Activated B cell treated with CpG ODN at 0.5 μM for 24 hours (primary cell): Measurements from ENCODE around the gene RNF130. TPM values are rescaled to one million over a fixed set of nuclear protein-coding genes. Genes with fewer than 3 reads are reported as not detected.

Source experiments
- ATAC-seq: fragments of 200-7000 bp; cut with Tn5 transposase; one replicate; pipeline ENCODE4 v1.10.0; 2021; ENCODE audit warnings: low read depth, mild to moderate bottlenecking, moderate library complexity
- CTCF ChIA-PET: fragments of 350-600 bp; sonication (Branson Sonifier 250); formaldehyde crosslinking; loops from one replicate; lab custom pipeline; 2021; ENCODE audit warnings: antibody characterized with exemption; lab: Charles Lee
- POLR2A ChIA-PET: fragments of 350-600 bp; sonication (Branson Sonifier 250); formaldehyde crosslinking; loops from one replicate; lab custom pipeline; 2021; ENCODE audit warnings: antibody characterized with exemption; lab: Charles Lee
- DNase-seq: peaks from one replicate; pipeline ENCODE4 v3.0.0; 2022
- H3K27ac Mint-ChIP-seq: one replicate; pipeline ENCODE4 v1.8.0; 2020; ENCODE audit warnings: mixed read lengths
- H3K27me3 Mint-ChIP-seq: one replicate; pipeline ENCODE4 v1.8.0; 2021; ENCODE audit warnings: mixed read lengths
- H3K36me3 Mint-ChIP-seq: one replicate; pipeline ENCODE4 v1.8.0; 2021; ENCODE audit warnings: low read depth, mixed read lengths
- H3K4me1 Mint-ChIP-seq: one replicate; pipeline ENCODE4 v1.8.0; 2021; ENCODE audit warnings: mixed read lengths
- H3K4me3 Mint-ChIP-seq: one replicate; pipeline ENCODE4 v1.8.0; 2020; ENCODE audit warnings: mild to moderate bottlenecking, mixed read lengths
- H3K9me3 Mint-ChIP-seq: one replicate; pipeline ENCODE4 v1.8.0; 2020; ENCODE audit warnings: mixed read lengths
- intact Hi-C: fragments of 100-400 bp; cut with micrococcal nuclease; formaldehyde crosslinking; loops from one replicate; pipeline ENCODE4 v1.15.1; 2024
- total RNA-seq: library from RNA; stranded (reverse); gene quantifications from 2 replicates; pipeline ENCODE4 v1.2.3, GENCODE V29; 2022
- TF ChIP-seq, protein P1 (sequence below): fragments of 200-600 bp; IDR thresholded peaks from one replicate; pipeline ENCODE4 v1.8.0; 2022; ENCODE audit warnings: antibody characterized with exemption, mild to moderate bottlenecking

RNF130 gene
- total RNA-seq, 1 donor from 2014 or later, result 18.5 TPM

DNA sequence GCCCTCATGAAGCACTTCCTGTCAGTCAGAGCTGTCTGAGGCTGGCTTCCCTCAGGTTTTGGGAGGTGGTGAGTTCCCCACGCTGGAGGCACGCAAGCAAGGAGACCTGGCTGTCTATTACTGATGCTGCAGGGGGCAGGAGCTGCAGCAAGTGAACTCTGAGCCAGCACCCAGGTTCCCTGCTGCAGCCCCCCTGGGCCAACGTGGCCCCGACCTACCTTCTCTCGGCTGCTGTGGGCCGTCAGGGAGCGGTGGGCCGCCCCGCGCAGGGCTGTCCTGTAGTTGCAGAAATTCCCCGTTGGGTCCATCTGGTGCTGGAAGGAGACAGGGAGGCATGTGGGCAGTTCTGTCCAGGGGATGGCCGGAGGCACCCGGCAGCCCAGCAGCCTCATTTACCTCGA, 46.8 kb upstream of the RNF130 start:
- TF ChIP-seq, protein P1, sequence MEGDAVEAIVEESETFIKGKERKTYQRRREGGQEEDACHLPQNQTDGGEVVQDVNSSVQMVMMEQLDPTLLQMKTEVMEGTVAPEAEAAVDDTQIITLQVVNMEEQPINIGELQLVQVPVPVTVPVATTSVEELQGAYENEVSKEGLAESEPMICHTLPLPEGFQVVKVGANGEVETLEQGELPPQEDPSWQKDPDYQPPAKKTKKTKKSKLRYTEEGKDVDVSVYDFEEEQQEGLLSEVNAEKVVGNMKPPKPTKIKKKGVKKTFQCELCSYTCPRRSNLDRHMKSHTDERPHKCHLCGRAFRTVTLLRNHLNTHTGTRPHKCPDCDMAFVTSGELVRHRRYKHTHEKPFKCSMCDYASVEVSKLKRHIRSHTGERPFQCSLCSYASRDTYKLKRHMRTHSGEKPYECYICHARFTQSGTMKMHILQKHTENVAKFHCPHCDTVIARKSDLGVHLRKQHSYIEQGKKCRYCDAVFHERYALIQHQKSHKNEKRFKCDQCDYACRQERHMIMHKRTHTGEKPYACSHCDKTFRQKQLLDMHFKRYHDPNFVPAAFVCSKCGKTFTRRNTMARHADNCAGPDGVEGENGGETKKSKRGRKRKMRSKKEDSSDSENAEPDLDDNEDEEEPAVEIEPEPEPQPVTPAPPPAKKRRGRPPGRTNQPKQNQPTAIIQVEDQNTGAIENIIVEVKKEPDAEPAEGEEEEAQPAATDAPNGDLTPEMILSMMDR, result no peak
- no peaks in the 10 kb centered on the region for H3K27me3 Mint-ChIP-seq
- POLR2A ChIA-PET, result no interaction called here
- H3K4me1 Mint-ChIP-seq, result no peaks in the 10 kb centered on the region
- no peak overlapping the region for H3K27ac Mint-ChIP-seq
- DNase-seq (peak; percentile 7), ATAC-seq (no peak)
- CTCF ChIA-PET, result no interaction called here
- no peaks in the 10 kb centered on the region for H3K9me3 Mint-ChIP-seq
- intact Hi-C loops, result no loop called here
- no peaks in the 10 kb centered on the region for H3K36me3 Mint-ChIP-seq
- H3K4me3 Mint-ChIP-seq, result no peak overlapping the region

DNA sequence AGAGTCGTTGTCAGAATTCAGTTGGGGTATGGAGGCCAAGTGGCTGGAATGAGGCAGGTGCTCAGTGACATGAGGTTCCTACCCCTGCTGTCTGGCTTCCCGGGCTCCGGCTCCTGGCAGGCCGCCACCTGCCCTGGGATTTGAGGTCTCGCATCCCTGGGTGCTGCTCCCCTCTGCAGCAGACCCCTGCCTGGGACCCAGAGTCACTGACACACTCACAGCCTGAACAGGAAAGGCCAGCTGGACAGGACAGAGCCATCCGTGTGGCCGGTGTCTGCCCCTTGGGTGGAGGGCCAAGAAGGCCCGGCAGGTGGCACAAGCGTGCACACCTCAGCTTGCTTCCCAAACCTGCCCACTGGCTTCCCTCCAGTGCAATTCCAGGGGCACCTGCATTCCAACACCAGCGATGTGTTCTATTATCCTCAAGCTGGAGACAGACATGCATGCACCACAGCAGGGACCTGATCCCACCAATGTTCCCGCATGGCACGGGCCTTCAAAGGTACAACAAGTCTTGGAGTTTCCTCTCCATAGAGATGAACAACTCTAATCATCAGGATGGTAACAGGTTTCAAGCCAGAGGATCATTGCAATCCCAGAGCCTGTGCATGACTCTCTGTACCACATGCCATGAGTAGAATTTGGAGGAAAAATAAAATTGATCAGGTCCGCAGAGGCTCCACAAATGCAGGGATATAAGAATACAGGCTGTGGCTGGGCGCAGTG, 45.6 kb upstream of the RNF130 start:
- no peaks in the 10 kb centered on the region for H3K4me1 Mint-ChIP-seq
- H3K9me3 Mint-ChIP-seq, result no peaks in the 10 kb centered on the region
- POLR2A ChIA-PET, result no interaction called here
- H3K27me3 Mint-ChIP-seq, result no peaks in the 10 kb centered on the region
- TF ChIP-seq, protein P1, result no peak
- H3K4me3 Mint-ChIP-seq, result no peak overlapping the region
- intact Hi-C loops, result no loop called here
- CTCF ChIA-PET, result no interaction called here
- H3K36me3 Mint-ChIP-seq, result no peaks in the 10 kb centered on the region
- no peak for ATAC-seq
- no peak for DNase-seq
- H3K27ac Mint-ChIP-seq, result no peak overlapping the region

DNA sequence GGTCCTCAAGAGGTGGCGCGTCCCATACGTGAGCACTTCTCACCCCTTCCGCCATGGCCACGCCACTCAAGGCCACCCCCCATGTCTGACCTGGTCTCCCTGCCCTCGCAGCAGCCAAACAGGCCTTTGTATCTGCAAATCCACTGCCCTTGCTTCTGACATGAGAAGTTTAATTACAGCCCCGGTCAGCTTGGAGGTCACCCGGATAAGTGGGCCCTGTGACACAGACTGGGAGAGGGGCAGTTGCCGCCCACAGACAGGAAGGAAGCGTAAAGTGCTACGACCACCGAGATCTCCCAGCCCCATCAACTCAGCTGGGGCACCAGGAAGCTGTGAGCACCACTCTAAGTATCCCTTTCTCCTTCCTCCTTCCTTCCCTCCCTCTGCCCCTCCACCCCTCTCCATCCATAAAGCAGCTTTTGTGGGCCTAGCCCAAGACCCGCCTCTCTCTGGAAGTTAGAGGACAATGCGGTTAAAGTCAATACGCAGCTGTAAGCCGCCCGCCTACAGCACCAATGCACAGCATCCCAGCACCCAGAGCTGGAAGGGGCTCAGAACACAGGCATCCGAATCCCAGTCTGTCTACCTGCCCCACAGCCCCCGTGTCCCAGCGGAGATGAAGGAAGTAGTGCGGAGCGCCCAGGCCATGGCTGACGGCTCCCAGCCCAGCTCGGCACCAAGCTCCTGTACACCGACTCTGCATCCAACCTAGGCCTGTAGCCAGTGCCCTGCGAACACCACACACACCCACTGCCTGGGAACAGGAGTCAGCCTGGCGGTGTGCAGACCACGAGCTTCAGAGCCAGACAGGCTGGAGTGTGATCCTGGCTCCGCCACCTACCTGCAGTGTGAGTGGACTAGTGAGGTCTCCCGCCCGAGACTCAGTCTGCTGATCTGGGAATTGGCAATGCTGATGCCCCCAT, 44.8 kb upstream of the RNF130 start:
- Mint-ChIP-seq H3K27me3 (no peaks in the 10 kb centered on the region), H3K36me3 (no peaks in the 10 kb centered on the region), H3K4me3 (no peak overlapping the region), H3K27ac (no peak overlapping the region), H3K4me1 (no peaks in the 10 kb centered on the region), H3K9me3 (no peaks in the 10 kb centered on the region)
- ATAC-seq (no peak), DNase-seq (no peak)
- ChIA-PET POLR2A (no interaction called here), CTCF (no interaction called here)
- intact Hi-C loops, result no loop called here
- TF ChIP-seq, protein P1, result no peak

DNA sequence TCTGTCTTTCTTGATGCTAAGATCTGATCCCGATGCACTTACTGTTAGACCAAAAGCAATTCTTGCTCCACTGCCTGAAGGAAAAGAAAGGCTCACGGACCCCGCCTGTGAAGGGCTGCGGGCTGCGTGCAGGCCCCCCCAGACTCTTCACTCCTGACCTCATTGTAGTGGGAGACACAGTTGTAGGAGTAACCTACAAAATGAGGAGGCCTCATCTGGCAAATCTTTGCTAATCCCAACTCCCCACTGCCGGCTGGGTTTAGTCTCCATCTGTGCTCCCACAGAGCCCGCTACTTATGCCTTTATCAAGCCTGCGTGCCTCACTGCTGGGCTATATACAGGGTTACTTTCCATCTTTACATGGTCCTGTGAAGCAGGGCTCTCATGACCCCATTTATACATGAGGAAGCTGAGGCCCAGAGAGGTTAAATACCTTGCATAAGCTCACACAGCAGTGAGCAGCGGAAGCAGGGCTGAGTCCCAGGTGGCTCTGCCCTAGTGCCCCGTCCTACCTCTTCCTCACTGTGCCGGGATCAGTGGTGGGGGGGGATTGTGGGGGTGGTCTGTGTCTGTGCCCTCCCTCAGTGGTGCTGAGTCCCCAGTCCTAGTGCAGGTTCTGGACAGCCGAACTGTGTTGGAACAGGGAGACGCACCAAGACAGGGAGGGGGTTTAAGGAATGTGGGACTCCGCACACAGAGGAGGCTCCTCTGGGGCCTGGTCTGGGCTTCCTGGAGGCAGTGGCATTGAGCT, 43.9 kb upstream of the RNF130 start:
- no peak for ATAC-seq
- no peaks in the 10 kb centered on the region for H3K4me1 Mint-ChIP-seq
- H3K9me3 Mint-ChIP-seq, result no peaks in the 10 kb centered on the region
- TF ChIP-seq, protein P1, result no peak
- DNase-seq, result no peak
- H3K4me3 Mint-ChIP-seq, result no peak overlapping the region
- POLR2A ChIA-PET, result no interaction called here
- no peaks in the 10 kb centered on the region for H3K36me3 Mint-ChIP-seq
- no peaks in the 10 kb centered on the region for H3K27me3 Mint-ChIP-seq
- CTCF ChIA-PET, result no interaction called here
- intact Hi-C loops, result no loop called here
- H3K27ac Mint-ChIP-seq, result no peak overlapping the region
